Neural progenitor cell (in vitro differentiated cells): ENCODE measurements around the gene AHRR. TPM values are rescaled to one million over a fixed set of nuclear protein-coding genes. Genes with fewer than 3 reads are reported as not detected.

Experiments used
- DNase-seq: peaks from one replicate; pipeline ENCODE4 v3.0.0-alpha.2; 2016; ENCODE audit warnings: low spot score
- H2AFZ ChIP-seq: fragments of 200-600 bp; sonication (generic); replicated peaks from 2 replicates; pipeline ENCODE4 v1.6.1; 2016; ENCODE audit warnings: antibody characterized with exemption
- H3F3A ChIP-seq: fragments of 200-600 bp; sonication (generic); 2 replicates; pipeline ENCODE4 v1.6.1; 2016; ENCODE audit warnings: antibody characterized with exemption, low read depth
- H3K27ac ChIP-seq: fragments of 200-600 bp; sonication (generic); 2 replicates; pipeline ENCODE4 v1.5.1; 2016; ENCODE audit warnings: mild to moderate bottlenecking
- H3K27me3 ChIP-seq: fragments of 200-600 bp; sonication (generic); 2 replicates; pipeline ENCODE4 v1.6.1; 2016; ENCODE audit warnings: mild to moderate bottlenecking, moderate library complexity
- H3K36me3 ChIP-seq: fragments of 200-600 bp; sonication (generic); 2 replicates; pipeline ENCODE4 v1.5.1; 2016
- H3K4me1 ChIP-seq: fragments of 200-600 bp; sonication (generic); 2 replicates; pipeline ENCODE4 v1.6.1; 2016; ENCODE audit warnings: mixed run types
- H3K4me2 ChIP-seq: fragments of 200-600 bp; sonication (generic); 2 replicates; pipeline ENCODE4 v1.6.1; 2016
- H3K4me3 ChIP-seq: fragments of 200-600 bp; sonication (generic); 2 replicates; pipeline ENCODE4 v1.5.1; 2016
- H3K79me2 ChIP-seq: fragments of 200-600 bp; sonication (generic); 2 replicates; pipeline ENCODE4 v1.6.1; 2016; ENCODE audit warnings: low read depth
- H3K9ac ChIP-seq: fragments of 200-600 bp; sonication (generic); 2 replicates; pipeline ENCODE4 v1.6.1; 2016
- H3K9me3 ChIP-seq: fragments of 200-600 bp; sonication (generic); 2 replicates; pipeline ENCODE4 v1.5.1; 2016; ENCODE audit warnings: low read depth
- H4K20me1 ChIP-seq: fragments of 200-600 bp; sonication (generic); 2 replicates; pipeline ENCODE4 v1.6.1; 2016; ENCODE audit warnings: low read depth
- H3K27ac Mint-ChIP-seq: 3 replicates; pipeline ENCODE4 v1.8.0; 2021; ENCODE audit warnings: mixed read lengths
- H3K27me3 Mint-ChIP-seq: 2 replicates; pipeline ENCODE4 v1.8.0; 2022; ENCODE audit warnings: low read depth, mild to moderate bottlenecking, inconsistent platforms, moderate library complexity, mixed read lengths; ENCODE audit not compliant: insufficient read depth
- H3K36me3 Mint-ChIP-seq: 3 replicates; pipeline ENCODE4 v1.8.0; 2021; ENCODE audit warnings: mixed read lengths
- H3K4me1 Mint-ChIP-seq: 3 replicates; pipeline ENCODE4 v1.8.0; 2021; ENCODE audit warnings: mixed read lengths
- H3K4me3 Mint-ChIP-seq: 3 replicates; pipeline ENCODE4 v1.8.0; 2021; ENCODE audit warnings: mild to moderate bottlenecking, moderate library complexity, mixed read lengths
- H3K9me3 Mint-ChIP-seq: 3 replicates; pipeline ENCODE4 v1.8.0; 2020; ENCODE audit warnings: mixed read lengths
- EZH2 ChIP-seq: fragments of 200-600 bp; sonication (generic); IDR thresholded peaks from 2 replicates; pipeline ENCODE4 v1.6.1; 2017; ENCODE audit warnings: antibody characterized with exemption, mild to moderate bottlenecking, moderate library complexity
- EZH2phosphoT487 ChIP-seq: fragments of 200-600 bp; sonication (generic); IDR thresholded peaks from 2 replicates; pipeline ENCODE4 v1.6.1; 2017; ENCODE audit warnings: antibody characterized with exemption
- total RNA-seq: library from RNA; depleted of rRNA; stranded (reverse); fragments of >200 nt; gene quantifications from 2 replicates; pipeline ENCODE4 v1.2.3, GENCODE V29; 2015; ENCODE audit warnings: low replicate concordance
- TF ChIP-seq, protein P1 (sequence below): fragments of 200-600 bp; sonication (generic); IDR thresholded peaks from 2 replicates; pipeline ENCODE4 v1.5.1; 2017; ENCODE audit warnings: antibody characterized with exemption, mild to moderate bottlenecking

Gene AHRR
- total RNA-seq, 1 donor from 2014 or later = 0.34 TPM

GRCh38 chr5:348726-349125, 27.2 kb downstream of the AHRR start:
- H3K9me3 Mint-ChIP-seq = no peaks in the 10 kb centered on the region
- H3K27me3 ChIP-seq = peaks cover 6% of the 10 kb centered on the region

GRCh38 chr5:350355-350754, 28.8 kb downstream of the AHRR start:
- H3K27me3 ChIP-seq = no peaks in the 10 kb centered on the region
- no peak overlapping the region for H3K4me3 ChIP-seq
- peaks cover 18% of the 10 kb centered on the region for H3K4me1 Mint-ChIP-seq
- H3K79me2 ChIP-seq = no peaks in the 10 kb centered on the region
- H3K4me3 Mint-ChIP-seq = no peak overlapping the region
- H3K36me3 ChIP-seq = no peaks in the 10 kb centered on the region
- H3K9me3 ChIP-seq = no peaks in the 10 kb centered on the region
- no peak overlapping the region for H2AFZ ChIP-seq
- peaks cover 6% of the 10 kb centered on the region for H3F3A ChIP-seq
- peaks cover 8% of the 10 kb centered on the region for H3K27me3 Mint-ChIP-seq
- no peak overlapping the region for H3K4me2 ChIP-seq
- H3K4me1 ChIP-seq = no peaks in the 10 kb centered on the region
- no peak overlapping the region for H3K27ac ChIP-seq
- DNase-seq = peak; percentile 50
- TF ChIP-seq EZH2 = no peak
- TF ChIP-seq, protein P1, sequence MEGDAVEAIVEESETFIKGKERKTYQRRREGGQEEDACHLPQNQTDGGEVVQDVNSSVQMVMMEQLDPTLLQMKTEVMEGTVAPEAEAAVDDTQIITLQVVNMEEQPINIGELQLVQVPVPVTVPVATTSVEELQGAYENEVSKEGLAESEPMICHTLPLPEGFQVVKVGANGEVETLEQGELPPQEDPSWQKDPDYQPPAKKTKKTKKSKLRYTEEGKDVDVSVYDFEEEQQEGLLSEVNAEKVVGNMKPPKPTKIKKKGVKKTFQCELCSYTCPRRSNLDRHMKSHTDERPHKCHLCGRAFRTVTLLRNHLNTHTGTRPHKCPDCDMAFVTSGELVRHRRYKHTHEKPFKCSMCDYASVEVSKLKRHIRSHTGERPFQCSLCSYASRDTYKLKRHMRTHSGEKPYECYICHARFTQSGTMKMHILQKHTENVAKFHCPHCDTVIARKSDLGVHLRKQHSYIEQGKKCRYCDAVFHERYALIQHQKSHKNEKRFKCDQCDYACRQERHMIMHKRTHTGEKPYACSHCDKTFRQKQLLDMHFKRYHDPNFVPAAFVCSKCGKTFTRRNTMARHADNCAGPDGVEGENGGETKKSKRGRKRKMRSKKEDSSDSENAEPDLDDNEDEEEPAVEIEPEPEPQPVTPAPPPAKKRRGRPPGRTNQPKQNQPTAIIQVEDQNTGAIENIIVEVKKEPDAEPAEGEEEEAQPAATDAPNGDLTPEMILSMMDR = peak; percentile 50
- no peaks in the 10 kb centered on the region for H4K20me1 ChIP-seq
- no peaks in the 10 kb centered on the region for H3K9me3 Mint-ChIP-seq
- no peak overlapping the region for H3K27ac Mint-ChIP-seq
- H3K9ac ChIP-seq = no peak overlapping the region
- no peaks in the 10 kb centered on the region for H3K36me3 Mint-ChIP-seq

More at GRCh38 chr5:348726-349125, 27.2 kb downstream of the AHRR start:
- Histone ChIP-seq H3F3A (peaks cover 6% of the 10 kb centered on the region), H3K4me1 (no peaks in the 10 kb centered on the region), H3K27ac (no peak overlapping the region), H3K79me2 (no peaks in the 10 kb centered on the region), H3K9ac (no peak overlapping the region), H3K4me2 (no peak overlapping the region), H3K4me3 (no peak overlapping the region), H2AFZ (no peak overlapping the region), H3K9me3 (no peaks in the 10 kb centered on the region), H4K20me1 (no peaks in the 10 kb centered on the region), H3K36me3 (no peaks in the 10 kb centered on the region)
- DNase-seq = no peak
- Mint-ChIP-seq H3K4me3 (no peak overlapping the region), H3K27me3 (peaks cover 10% of the 10 kb centered on the region), H3K4me1 (peaks cover 18% of the 10 kb centered on the region), H3K36me3 (no peaks in the 10 kb centered on the region), H3K27ac (no peak overlapping the region)
- TF ChIP-seq EZH2phosphoT487 = no peak
- TF ChIP-seq, protein P1 = no peak
- TF ChIP-seq EZH2 = no peak

- Mint-ChIP-seq H3K9me3 (peaks cover 2% of the 10 kb centered on the region), H3K36me3 (no peaks in the 10 kb centered on the region), H3K4me1 (peaks cover 16% of the 10 kb centered on the region), H3K27me3 (peaks cover 8% of the 10 kb centered on the region), H3K4me3 (no peak overlapping the region), H3K27ac (peak overlapping the region; percentile 47)
- Histone ChIP-seq H3K4me3 (no peak overlapping the region), H3F3A (no peaks in the 10 kb centered on the region), H3K36me3 (no peaks in the 10 kb centered on the region), H3K4me1 (no peaks in the 10 kb centered on the region), H3K4me2 (no peak overlapping the region), H3K9me3 (no peaks in the 10 kb centered on the region), H4K20me1 (no peaks in the 10 kb centered on the region), H2AFZ (no peak overlapping the region), H3K27ac (no peak overlapping the region), H3K79me2 (no peaks in the 10 kb centered on the region), H3K9ac (no peak overlapping the region), H3K27me3 (no peaks in the 10 kb centered on the region)
- no peak for TF ChIP-seq EZH2
- no peak for TF ChIP-seq EZH2phosphoT487
- TF ChIP-seq, protein P1 = no peak
- DNase-seq = no peak
Observed at GRCh38 chr5:351084-351920, 29.8 kb downstream of the AHRR start.
